ENCODE measurements around the gene ARL5C.
A peak's percentile ranks its signal among the peaks of the same experiment; 100 is the strongest.
"Not testable (repeated sequence)": the region's sequence is repeated elsewhere in the genome, so short reads cannot be mapped to it uniquely, and the experiment has no call there.

Gene ARL5C

DNA sequence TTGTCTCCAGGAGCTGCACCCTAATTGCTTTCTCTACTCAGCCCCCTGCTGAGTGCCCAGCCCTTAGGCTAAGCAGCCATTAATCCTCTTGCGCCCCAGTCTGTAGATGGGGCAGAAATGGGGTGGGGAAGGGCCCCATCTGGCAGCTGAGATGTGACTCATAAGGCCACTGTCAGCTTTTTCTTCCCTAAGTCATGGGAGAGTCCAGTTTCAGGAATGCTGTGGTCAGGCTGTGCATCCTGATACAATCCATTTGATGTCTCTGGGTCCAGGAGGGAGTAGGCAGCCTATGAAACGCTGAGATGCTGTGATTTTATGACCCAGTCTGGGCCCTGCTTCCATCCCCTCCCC, 26.8 kb downstream of the ARL5C start:
- no peak for DNase-seq

DNA sequence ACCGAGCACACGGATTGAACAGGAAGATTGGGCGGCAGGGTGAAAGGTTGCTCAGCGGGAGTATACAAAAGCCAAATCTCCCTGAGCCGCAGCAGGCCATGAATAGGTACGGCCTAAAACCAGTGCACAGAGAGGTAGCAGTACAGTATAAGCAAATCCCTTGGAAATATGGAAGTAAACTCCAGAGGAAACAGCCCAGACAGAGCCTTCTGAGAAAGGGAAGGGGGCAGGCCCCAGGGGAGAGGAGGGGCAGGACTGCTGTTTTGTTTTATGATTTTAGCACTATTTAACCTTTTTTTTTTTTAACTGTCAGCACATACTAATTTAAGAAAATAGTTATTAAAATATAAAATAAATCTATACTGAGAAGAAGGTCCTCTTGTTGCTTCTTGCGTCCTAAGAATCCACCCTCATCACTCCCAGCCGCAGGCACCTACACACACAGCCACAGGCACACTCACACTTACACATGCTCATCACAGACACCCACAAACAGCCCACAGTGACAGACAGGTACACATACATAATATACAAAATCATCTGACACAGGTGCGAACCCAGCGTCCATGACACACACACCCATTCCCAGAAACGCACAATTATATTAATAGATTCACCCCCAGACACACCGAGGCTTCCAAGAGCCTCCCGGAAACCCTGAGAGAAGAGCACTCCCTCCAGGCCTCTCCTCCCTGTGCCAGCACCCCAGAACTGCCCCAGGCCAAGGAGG, 27.4 kb downstream of the ARL5C start:
- DNase-seq = no peak

DNA sequence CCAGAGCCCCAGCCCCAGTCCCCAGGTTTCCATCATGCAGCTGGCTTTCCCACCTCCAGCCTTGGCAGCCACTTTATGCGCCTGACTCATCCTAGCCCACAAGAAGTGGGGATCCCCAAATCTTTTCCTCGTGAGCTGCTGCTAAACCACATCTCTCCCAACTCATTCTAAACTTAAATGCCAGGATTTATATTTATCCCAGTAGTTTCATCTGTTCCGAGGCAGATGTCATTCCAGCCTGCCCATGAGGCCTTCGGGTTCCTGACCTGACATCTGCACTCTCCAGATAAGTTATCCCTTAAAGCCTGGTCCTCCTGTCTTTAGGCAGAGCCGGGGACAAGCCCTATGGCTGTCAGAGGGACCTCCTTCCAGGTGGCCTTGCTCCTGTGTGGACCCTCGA, 31.1 kb downstream of the ARL5C start:
- no peak for DNase-seq

DNA sequence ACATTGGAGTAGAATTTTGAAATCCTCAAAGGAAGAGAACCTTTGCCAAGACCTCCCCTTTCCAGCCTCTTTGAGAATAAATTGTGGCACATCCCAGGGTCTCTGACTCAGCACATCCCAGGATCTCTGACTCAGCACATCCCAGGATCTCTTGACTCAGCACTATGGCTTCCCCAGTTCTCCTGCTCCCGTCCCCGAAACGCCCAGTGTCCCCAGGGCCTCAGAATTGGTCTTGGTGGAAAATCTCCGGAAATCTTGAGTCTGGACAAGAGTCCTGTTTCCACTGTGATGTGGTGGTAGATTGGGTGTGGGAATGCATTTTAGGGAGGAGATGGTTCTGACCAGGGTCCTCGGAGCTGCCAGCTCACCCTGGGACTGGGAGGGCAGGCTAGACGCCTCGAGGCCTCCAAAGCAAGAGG, 33.8 kb downstream of the ARL5C start:
- no peak for DNase-seq

DNA sequence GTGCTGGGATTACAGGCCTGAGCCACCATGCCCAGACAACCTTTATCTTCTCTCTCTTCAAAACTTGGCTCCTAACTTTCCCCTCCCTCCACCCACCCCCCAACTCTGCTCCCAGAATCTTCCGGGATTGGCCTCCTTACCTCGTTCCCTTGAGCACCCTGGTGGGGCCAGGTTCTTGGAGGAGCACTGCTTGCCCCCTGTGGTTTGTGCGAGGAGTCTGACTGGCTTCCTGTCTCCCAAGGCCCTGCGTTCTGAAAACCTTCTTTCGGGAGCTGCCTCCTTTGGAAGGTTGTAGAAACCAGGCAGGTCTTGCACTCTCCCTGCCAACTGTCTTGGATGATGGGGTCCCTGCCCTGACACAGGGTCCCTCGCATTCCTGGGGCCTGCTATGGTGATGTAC, 34.3 kb downstream of the ARL5C start:
- DNase-seq = no peak

DNA sequence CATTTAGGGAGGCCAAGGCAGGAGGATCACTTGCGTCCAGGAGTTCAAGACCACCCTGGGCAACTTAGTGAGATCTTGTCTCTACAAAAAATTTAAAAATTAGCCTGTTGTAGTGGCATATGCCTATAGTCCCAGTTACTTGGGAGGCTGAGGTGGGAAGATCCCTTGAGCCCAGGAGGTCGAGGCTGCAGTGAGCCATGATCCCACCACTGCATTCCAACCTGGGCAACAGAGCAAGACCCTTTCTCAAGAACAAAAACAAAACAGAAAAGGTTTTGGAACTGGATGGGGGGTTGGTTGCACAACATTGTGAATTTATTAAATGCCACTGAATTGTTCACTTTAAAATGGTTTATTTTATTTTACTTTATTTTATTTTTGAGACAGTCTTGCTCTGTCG, 35.8 kb downstream of the ARL5C start:
- no peak for DNase-seq

DNA sequence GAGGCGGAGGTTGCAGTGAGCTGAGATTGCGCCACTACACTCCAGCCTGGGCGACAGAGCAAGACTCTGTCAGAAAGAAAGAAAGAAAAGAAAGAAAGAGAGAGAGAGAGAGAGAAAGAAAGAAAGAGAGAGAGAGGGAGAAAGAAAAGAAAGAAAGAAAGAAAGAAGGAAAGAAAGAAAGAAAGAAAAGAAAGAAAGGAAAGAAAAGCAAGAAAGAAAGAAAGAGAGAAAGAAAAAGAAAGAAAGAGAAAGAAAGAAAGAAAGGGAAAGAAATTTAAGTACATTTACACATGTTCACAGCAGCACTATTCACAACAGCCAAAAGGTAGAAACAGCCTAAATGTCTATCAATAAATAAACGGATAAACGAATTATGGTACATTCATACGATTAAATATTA, 36.4 kb downstream of the ARL5C start:
- not testable (repeated sequence) for DNase-seq

DNA sequence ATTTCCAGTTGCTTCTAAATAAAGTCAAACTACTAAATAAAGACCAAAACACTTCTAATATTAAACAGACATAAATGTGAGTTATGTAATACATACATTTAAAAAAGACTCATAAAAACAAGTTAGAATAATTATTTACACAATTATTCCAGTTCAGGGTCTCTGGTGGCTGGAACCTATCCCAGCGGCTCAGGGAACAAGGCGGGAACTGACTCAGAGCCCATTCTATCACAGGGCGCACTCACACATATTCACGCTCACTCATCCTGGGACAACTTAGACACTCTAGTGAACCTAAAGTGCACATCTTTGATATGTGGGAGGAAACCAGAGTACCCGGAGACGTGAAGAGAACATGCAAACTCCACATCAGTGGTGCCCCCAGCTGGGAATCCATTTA, 39.5 kb downstream of the ARL5C start:
- no peak for DNase-seq

DNA sequence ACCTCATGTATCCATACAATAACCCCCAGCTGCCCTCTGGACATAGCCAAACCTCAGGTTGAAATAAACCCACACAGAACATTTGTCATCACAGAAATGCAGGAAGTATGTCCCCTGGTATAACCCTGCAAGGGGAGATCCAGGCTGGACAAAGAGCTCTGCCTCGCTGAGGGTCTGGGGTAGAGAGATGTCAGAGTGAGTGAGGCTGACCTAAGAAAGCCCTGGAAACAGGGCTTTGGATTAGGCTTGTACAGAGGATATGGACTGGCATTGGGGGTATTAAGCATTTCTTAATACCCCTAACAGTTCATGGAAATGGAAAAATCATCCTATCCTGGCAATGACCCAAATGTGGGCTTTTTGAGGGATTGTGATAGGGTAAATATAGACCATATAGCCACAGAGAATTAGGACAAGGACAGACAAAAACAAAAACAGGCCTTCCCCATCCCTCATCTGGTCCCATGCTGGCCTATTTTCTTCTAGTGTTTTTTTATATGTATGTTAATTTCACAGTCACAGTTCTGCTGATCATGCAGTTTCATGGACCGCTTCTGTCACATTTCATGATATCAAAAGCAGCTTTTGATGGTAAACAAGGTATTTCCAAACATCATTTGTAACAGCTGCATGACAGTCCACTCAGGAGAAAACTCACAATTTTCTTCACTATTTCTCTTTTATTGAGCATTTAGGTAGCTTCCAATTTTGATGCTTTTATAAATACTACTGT, 40.7 kb downstream of the ARL5C start:
- DNase-seq = no peak

DNA sequence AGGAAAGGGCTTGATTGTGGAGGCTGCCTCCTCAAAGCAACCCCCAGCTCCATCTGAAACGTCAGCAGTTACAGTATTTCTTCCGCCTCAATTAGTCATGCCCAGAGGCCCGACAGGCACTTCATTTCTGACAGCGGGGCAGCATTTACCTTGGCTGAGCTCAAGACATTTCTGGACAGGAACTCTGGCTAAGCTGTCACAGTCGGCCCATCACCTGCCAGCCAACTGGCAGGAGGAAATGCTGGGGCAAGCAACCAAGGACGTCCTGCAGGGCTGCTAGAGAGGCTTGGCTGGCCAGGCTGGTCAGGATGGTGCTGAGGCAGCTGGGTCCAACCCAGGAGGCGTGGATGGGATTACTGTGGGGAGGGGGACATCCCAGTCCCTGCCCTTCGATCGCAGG, 42.3 kb downstream of the ARL5C start:
- DNase-seq = no peak

DNA sequence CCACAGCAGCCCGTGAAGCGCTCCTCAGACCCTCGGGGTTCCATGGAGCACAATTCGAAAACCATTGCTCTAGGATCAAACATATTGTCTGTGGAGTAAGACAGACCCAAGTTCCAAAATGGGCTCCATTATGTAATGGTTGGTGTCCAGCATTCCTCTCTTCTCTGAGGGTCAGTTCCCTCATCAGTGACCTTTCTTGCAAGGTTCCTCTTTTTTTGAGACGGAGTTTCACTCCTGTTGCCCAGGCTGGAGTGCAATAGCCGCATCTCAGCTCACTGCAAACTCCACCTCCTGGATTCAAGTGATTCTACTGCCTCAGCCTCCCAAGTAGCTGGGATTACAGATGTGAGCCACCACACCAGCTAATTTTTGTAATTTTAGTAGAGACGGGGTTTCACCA, 43.0 kb downstream of the ARL5C start:
- DNase-seq = no peak

DNA sequence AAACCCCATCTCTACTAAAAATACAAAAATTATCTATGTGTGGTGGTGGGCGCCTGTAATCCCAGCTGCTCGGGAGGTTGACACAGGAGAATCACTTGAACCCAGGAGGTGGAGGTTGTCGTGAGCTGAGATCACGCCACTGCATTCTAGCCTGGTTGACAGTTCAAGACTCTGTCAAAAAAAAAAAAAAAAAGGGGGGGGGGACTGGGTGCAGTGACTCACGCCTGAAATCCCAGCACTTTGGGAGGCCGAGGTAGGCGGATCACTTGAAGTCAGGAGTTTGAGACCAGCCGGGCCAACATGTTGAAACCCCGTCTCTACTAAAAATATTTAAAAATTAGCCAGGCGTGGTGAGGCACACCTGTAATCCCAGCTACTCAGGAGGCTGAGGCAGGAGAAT, 44.0 kb downstream of the ARL5C start:
- DNase-seq = not testable (repeated sequence)

DNA sequence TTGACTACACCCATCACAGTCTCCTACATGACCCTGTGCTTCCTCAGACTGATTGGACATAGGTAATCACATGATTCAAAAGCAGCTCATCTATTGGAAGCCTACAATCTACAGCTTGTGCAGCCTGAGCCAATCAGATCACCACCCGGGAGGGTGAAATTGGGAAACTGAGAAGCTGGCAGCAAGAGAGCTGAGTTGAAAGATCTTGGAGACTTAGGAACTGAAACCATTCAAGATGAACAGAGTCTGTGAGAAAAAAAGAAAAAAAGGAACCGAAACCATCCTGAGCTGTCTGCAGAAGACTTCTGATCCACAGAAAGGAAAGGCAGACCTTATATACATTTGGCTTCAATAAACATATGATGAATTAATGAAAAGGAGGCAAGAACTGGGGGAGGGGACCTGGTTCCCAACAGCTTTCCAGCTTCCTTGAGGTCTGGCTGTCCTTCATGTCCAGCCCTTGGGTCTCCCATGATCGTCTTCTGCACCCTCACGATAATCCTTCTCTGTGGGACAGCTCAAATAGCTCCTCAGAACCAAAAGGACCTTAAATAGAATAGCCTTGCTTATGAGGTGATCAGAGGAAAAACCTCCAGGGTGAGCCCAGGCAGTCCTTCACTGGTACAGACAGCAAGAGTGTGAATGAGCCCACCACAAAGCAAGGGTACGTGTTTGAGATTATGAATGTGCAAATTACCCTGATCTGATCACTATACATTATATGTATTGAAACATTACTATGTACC, 47.1 kb downstream of the ARL5C start:
- peak; percentile 7 for DNase-seq

DNA sequence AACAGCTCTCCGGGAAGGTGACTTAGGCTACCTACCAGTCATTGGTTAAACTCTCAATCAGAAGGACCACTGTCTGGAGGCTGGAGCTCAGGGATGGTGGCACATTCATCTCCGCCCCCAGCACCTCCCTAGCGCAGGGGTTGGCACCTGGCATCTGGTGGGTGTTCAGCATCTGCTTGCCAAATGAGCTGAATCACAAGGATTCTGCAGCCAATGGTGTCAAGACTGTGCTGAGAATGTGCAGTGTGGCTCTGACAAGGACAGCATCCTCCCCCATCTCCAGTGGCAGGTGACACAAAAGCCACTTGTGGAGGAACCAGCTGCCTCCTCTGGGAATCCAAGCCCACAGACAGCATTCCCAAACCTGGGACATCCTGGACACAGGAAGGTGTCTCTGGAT, 49.7 kb downstream of the ARL5C start:
- DNase-seq = no peak

DNA sequence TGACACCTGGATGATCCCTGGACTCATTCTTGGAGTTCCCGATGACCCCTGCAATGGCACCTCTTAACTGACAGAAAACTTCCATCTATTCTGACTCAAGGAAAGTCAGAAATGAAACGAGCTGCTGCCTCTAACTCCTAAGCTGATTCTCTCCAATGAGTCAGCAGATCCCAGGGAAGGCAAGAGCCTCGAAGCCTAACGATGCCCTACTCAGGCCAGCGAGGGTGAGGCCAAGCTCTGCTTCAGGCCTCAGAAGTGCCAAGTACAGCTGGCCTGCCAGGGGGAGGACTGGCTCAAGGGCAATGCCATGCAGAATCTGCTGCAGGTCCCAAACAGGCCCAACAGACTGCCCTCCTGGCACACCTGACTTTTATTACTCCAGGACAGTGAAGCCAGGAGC, 50.8 kb downstream of the ARL5C start:
- no peak for DNase-seq

DNA sequence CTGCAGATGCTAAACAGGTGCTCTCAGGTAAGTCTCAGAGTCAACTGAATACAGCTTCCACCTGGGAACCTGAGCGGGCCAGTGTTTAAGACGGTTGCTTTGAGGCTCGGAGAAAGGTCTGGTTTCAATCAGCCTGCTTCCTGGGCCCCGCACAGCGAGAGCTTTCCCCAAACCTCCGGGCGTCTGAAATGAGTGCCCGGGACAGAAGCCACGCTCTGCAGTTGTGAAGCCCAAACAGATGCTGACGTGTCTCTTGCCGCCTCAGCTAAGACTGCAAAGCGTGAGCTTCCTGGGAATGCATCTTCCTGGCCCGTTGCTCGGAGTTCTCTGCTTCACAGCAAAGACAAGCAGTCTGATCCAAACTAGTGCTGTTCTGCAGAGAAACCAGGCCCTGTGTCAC, 51.2 kb downstream of the ARL5C start:
- DNase-seq = no peak

DNA sequence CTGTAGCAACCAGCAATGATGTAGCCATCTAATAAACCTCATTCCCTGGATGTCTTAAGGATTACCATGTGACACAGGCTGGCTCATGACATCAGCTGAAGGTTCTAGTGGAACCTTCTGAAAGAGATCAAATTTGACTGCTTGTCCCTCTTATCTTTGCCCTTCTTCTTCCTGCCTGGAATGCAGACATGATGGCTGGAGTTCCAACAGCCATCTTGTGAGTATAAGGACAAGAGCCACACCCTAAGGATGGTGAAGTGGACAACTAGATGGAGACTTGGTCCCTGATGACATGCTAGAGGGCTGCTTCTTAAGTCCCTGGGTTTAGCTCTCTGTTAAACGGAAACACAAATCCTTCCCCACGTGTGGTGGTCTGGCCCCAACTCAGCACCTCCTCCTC, 52.1 kb downstream of the ARL5C start:
- no peak for DNase-seq

DNA sequence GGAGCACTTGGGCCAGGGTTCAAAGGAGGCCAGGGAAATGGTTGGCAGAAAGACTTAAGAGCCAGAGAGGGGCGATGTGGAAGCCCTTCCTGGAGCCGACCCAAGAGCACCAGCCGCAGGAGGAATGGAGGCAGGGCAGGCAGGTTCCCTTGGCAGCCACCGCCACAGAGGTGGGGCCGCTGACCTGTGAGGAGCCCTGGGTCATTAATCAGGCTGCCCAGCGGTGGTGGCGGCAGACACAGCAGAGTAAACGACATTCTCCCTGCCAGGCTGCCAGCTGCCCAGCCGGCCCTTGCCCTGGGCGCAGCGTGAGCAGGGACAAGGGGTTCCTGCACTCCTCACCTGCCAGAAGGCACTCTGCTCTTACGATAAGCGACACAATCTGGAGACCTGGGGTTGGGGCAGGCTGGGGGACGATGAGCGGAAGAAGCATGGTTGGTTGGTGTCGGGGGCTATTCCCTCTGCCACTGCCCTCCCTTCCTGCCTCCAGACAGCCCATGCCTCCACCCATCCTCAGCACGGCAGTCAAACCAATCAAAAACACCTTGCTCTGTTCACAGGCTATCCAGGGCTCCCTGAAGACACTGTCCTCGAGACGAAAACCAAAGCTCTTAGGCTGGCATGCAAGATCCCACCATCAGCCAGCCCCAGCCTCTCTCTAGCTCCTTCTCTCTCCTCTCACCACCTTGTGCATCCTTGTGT, 55.4 kb downstream of the ARL5C start:
- no peak for DNase-seq

DNA sequence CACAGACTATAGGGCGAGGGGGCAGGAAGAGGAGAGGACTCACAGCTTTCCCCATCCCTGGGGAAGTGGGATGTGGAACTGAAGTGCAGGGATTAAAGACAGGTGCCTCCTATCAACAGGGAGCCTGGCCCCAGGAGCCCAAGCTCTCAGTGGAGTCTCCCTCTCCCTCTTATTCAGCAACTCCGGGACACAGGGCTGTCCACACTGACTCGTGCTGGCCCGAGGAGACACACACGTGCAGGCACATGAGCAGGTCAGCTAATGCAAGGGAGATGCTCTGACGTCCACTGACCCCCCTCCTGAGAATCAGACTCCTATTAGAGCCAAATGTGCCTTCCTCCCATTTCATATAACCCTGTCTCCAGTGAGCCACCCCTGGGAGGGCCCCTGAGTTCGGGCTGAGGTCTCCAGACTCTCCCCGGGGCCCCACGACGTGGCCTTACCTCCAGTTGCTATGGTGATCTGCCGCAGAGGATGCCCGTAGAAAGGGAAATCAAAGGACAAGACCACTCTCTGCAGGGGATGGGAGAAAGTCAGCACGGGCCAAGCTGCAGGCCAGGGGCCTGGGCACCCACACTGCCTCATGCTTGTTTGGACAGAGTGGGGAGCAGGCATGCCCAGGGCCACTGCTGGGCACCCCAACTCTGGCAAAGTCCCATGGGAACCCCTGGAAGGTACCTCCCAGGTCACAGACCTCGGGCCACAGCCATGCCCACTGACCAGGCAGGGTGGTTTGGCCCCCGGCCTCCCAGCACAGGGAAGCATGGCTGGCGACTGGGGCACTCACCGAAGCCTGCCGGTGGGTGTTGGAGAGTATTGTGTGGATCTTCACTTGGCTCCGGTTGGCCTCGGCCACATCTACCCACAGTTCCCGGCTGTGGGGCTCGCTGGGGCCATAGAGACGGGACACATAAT, 57.2 kb downstream of the ARL5C start:
- no peak for DNase-seq

DNA sequence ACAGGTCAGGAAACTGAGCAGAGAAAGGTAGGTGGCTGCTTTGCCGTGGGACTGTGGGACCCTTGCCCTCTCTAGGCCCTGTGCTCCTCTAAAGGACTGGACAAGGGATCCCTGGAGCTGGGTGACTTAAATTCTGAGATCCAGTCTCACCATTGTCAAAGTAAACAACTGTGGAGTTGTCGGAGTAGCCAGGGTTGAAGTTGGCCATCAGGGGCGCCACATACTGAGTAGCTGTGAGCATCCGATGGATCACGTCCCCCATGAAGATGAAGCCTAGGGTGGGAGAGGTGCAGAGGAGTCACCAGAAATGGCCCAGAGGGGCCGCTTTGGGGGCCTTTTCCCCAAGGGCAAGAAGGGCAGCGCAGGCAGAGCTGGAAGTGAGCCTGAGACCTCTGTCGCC, 58.0 kb downstream of the ARL5C start:
- DNase-seq = no peak

DNA sequence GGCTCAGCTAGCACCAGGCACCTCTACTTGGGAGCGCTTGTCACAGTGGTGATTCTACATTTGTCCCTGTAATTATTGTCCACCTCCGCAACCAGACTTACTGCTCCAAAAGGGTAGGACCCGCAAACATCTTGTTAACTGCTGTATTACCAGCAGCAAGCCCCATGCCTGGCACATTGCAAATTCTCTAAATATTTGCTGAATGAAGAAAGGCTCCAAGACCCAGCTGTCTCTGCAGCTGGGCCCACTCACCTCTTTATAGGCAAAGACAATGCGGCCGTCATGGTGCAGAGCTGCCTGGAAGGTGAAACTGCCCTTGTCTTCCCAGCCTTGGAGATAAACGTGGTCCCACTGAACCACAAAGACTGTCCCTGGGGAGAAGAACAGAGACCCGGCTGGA, 58.8 kb downstream of the ARL5C start:
- no peak for DNase-seq

Measured in CD4-positive, alpha-beta T cell treated with Interleukin-10 for 1 hour (primary cell).